Endothelial cell of umbilical vein (primary cell): ENCODE data around the gene AFF1. TPM values are rescaled to one million over a fixed set of nuclear protein-coding genes. Genes with fewer than 3 reads are reported as not detected.

Experiments used
- BruUV-seq: library from RNA; stranded (reverse); fragments of 400-500 nt; replicated peaks from 2 replicates; lab custom pipeline; 2021; lab: Mats Ljungman, UMichigan
- CTCF ChIA-PET: fragments of 300-600, 350-600 bp; sonication (Branson Sonifier 250); formaldehyde crosslinking; loops from one replicate; lab custom pipeline; 2021; ENCODE audit warnings: antibody characterized with exemption, inconsistent platforms; lab: Charles Lee
- POLR2A ChIA-PET: fragments of 300-600, 350-600 bp; sonication (Branson Sonifier 250); formaldehyde crosslinking; loops from one replicate; lab custom pipeline; 2021; ENCODE audit warnings: antibody characterized with exemption, inconsistent platforms; lab: Charles Lee
- DNase-seq: peaks from one replicate; pipeline ENCODE4 v3.0.0-alpha.2; 2011; ENCODE audit warnings: low read depth, low spot score
- FAIRE-seq: peaks from 2 replicates; lab custom pipeline; 2011; peaks lifted over from hg19 to GRCh38; lab: Jason Lieb, UNC
- H2AFZ ChIP-seq: 2 replicates; pipeline ENCODE4 v1.6.0; 2012; ENCODE audit warnings: low read depth, low read length, control low read depth, inconsistent platforms
- H3K27ac ChIP-seq: 2 replicates; pipeline ENCODE4 v1.5.1; 2011; ENCODE audit warnings: low read depth, mild to moderate bottlenecking, control low read depth, low read length, moderate library complexity; ENCODE audit not compliant: insufficient read depth
- H3K27me3 ChIP-seq, 2 experiments: 2 replicates each; pipeline versions ENCODE4 v1.6.0 to v1.6.1; 2011; ENCODE audit warnings: low read length in 2 of 2, mixed read lengths in 1 of 2; ENCODE audit not compliant: control insufficient read depth in 2 of 2, insufficient read depth in 2 of 2
- H3K36me3 ChIP-seq, 2 experiments: 2 replicates in 1 of 2; 3 replicates in 1 of 2; pipeline ENCODE4 v1.5.1; 2011; ENCODE audit warnings: low read length in 2 of 2, mild to moderate bottlenecking in 1 of 2, moderate library complexity in 1 of 2; ENCODE audit not compliant: control insufficient read depth in 2 of 2, insufficient read depth in 2 of 2; ENCODE audit errors: extremely low read depth in 1 of 2
- H3K4me1 ChIP-seq: 3 replicates; pipeline ENCODE4 v1.5.1; 2011; ENCODE audit warnings: mild to moderate bottlenecking, low read length; ENCODE audit not compliant: control insufficient read depth, insufficient read depth; ENCODE audit errors: extremely low read depth
- H3K4me2 ChIP-seq: 2 replicates; pipeline ENCODE4 v1.6.1; 2011; ENCODE audit warnings: low read length, control low read depth, mixed read lengths; ENCODE audit not compliant: insufficient read depth
- H3K4me3 ChIP-seq, 3 experiments: fragments of 200-600 bp in 1 of 3; sonication (generic), shearing (Covaris generic) in 1 of 3; replicated peaks in 1 of 3; 2 replicates each; pipeline ENCODE4 v1.5.1; 2011 to 2016; ENCODE audit warnings: control low read depth in 3 of 3, low read length in 3 of 3, mild to moderate bottlenecking in 2 of 3, inconsistent platforms in 1 of 3, low read depth in 1 of 3, moderate library complexity in 1 of 3; ENCODE audit not compliant: insufficient read depth in 1 of 3
- H3K79me2 ChIP-seq: 2 replicates; pipeline ENCODE4 v1.6.0; 2012; ENCODE audit warnings: low read length, inconsistent platforms; ENCODE audit not compliant: control insufficient read depth, insufficient read depth
- H3K9ac ChIP-seq: replicated peaks from 2 replicates; pipeline ENCODE3; 2011; ENCODE audit warnings: low read length, control low read depth; ENCODE audit not compliant: insufficient read depth; ENCODE audit errors: extremely low read depth
- H3K9me1 ChIP-seq: replicated peaks from 3 replicates; pipeline ENCODE4 v1.6.0; 2011; ENCODE audit warnings: mild to moderate bottlenecking, low read length; ENCODE audit not compliant: control insufficient read depth, insufficient read depth; ENCODE audit errors: extremely low read depth
- H3K9me3 ChIP-seq: replicated peaks from 2 replicates; pipeline ENCODE4 v1.5.1; 2012; ENCODE audit warnings: low read length, inconsistent platforms; ENCODE audit not compliant: control insufficient read depth, insufficient read depth
- H4K20me1 ChIP-seq: replicated peaks from 2 replicates; pipeline ENCODE3; 2011; ENCODE audit warnings: mild to moderate bottlenecking, low read length; ENCODE audit not compliant: control insufficient read depth, insufficient read depth; ENCODE audit errors: extremely low read depth
- EZH2 ChIP-seq: IDR thresholded peaks from 2 replicates; pipeline ENCODE4 v1.6.1; 2012; ENCODE audit warnings: borderline replicate concordance, low read depth, mild to moderate bottlenecking, moderate library complexity, low read length, inconsistent platforms; ENCODE audit not compliant: severe bottlenecking
- FOS ChIP-seq: IDR thresholded peaks from 2 replicates; pipeline ENCODE4 v1.6.1; 2011; ENCODE audit warnings: mild to moderate bottlenecking, low read length, moderate library complexity, borderline replicate concordance; ENCODE audit not compliant: insufficient read depth
- GATA2 ChIP-seq: IDR thresholded peaks from 2 replicates; pipeline ENCODE4 v1.7.0; 2011; ENCODE audit warnings: low read depth, mild to moderate bottlenecking, moderate library complexity, mixed read lengths, low read length; ENCODE audit not compliant: insufficient read length, insufficient read depth
- JUN ChIP-seq: IDR thresholded peaks from 2 replicates; pipeline ENCODE4 v1.6.1; 2011; ENCODE audit warnings: borderline replicate concordance, low read depth; ENCODE audit not compliant: insufficient read length, insufficient read depth
- MYC ChIP-seq: IDR thresholded peaks from one replicate; pipeline ENCODE4 v1.6.1; 2011; ENCODE audit warnings: mild to moderate bottlenecking, low read depth, low read length
- POLR2A ChIP-seq: IDR thresholded peaks from 2 replicates; pipeline ENCODE4 v1.6.1; 2012; ENCODE audit warnings: low read depth, mild to moderate bottlenecking, control low read depth, low read length
- POLR2AphosphoS5 ChIP-seq: IDR thresholded peaks from 2 replicates; pipeline ENCODE4 v1.6.1; 2012; ENCODE audit warnings: low read depth, mild to moderate bottlenecking, control low read depth, low read length, moderate library complexity; ENCODE audit not compliant: insufficient read depth
- dilution Hi-C: fragments of 300-500 bp; cut with MboI; formaldehyde crosslinking; loops from one replicate; pipeline ENCODE4 v1.15.0; 2019; ENCODE audit warnings: low sequenced_read_pairs; ENCODE audit not compliant: extremely low pct_ligation_motif_present
- intact Hi-C: fragments of 100-400 bp; cut with micrococcal nuclease; formaldehyde crosslinking; loops from one replicate; pipeline ENCODE4 v1.10.0; 2022
- polyA plus RNA-seq, 4 experiments: library from polyadenylated mRNA; depleted of rRNA in 3 of 4; stranded (reverse) in 3 of 4; unstranded in 1 of 4; fragments of >200 nt; gene quantifications; 2 replicates each; pipeline versions ENCODE4 v1.2.1 to v1.2.3, GENCODE V29; 2011 to 2012; ENCODE audit warnings: missing spikeins in 1 of 4
- total RNA-seq: library from RNA; stranded (reverse); gene quantifications from 2 replicates; pipeline ENCODE4 v1.2.3, GENCODE V29; 2021
- TF ChIP-seq, protein P1 (sequence below), 2 donors: IDR thresholded peaks; 1 replicate in 1 of 2; 2 replicates in 1 of 2; pipeline ENCODE4 v1.5.1; 2011; ENCODE audit warnings: low read length in 2 of 2, mild to moderate bottlenecking in 2 of 2, moderate library complexity in 2 of 2, control low read depth in 1 of 2, inconsistent platforms in 1 of 2, low read depth in 1 of 2; ENCODE audit not compliant: insufficient read depth in 1 of 2; ENCODE audit errors: extremely low read depth in 1 of 2
- TF ChIP-seq, protein P2 (sequence below): IDR thresholded peaks from 2 replicates; pipeline ENCODE4 v1.6.1; 2011; ENCODE audit not compliant: insufficient read depth, insufficient read length

AFF1 gene
- total and polyA plus RNA-seq, 2 donors (not counting 3 experiments of a cell fraction or from before 2014, with no cell fraction given): 26.2 to 106 TPM

DNA sequence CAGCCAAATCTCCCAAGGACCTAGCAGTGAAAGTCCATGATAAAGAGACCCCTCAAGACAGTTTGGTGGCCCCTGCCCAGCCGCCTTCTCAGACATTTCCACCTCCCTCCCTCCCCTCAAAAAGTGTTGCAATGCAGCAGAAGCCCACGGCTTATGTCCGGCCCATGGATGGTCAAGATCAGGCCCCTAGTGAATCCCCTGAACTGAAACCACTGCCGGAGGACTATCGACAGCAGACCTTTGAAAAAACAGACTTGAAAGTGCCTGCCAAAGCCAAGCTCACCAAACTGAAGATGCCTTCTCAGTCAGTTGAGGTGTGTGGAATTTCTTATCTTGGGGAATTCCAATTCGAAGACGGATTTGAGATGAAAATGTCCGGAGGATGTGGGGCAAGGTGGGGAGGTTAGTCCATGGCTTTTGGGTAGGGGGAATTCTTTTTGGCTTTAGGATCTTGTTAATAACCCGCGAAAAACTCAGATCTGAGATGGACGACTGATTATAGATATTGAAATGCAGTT, 112.5 kb downstream of the AFF1 start:
- FAIRE-seq: no peak
- intact Hi-C loops (no loop called here), dilution Hi-C loops (no loop called here)
- H3K27me3 ChIP-seq: no peaks in the 10 kb centered on the region
- no peak overlapping the region for H3K27ac ChIP-seq
- ChIA-PET CTCF (interaction anchor here (1.2 to 1.4 kb wide), 2 partner anchors 112 to 125 kb away, joined by 3 to 5 read pairs; partner anchors contain the start of gene AFF1), POLR2A (no interaction called here)
- BruUV-seq: no TSS peak
- TF ChIP-seq, protein P1, sequence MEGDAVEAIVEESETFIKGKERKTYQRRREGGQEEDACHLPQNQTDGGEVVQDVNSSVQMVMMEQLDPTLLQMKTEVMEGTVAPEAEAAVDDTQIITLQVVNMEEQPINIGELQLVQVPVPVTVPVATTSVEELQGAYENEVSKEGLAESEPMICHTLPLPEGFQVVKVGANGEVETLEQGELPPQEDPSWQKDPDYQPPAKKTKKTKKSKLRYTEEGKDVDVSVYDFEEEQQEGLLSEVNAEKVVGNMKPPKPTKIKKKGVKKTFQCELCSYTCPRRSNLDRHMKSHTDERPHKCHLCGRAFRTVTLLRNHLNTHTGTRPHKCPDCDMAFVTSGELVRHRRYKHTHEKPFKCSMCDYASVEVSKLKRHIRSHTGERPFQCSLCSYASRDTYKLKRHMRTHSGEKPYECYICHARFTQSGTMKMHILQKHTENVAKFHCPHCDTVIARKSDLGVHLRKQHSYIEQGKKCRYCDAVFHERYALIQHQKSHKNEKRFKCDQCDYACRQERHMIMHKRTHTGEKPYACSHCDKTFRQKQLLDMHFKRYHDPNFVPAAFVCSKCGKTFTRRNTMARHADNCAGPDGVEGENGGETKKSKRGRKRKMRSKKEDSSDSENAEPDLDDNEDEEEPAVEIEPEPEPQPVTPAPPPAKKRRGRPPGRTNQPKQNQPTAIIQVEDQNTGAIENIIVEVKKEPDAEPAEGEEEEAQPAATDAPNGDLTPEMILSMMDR (IDR thresholded peaks at IDR 0.05; ENCODE audit: extremely low read depth in 1 of 2, insufficient read depth in 1 of 2, low read depth in 1 of 2, low read length in 2 of 2): no peak
- TF ChIP-seq FOS: no peak
- TF ChIP-seq POLR2AphosphoS5: no peak
- no peak for DNase-seq
- H3K9ac ChIP-seq: no peak overlapping the region
- H3K9me1 ChIP-seq: no peaks in the 10 kb centered on the region
- H4K20me1 ChIP-seq: no peaks in the 10 kb centered on the region
- peaks cover 6 to 10% of the 10 kb centered on the region in 2 experiments for H3K36me3 ChIP-seq
- H2AFZ ChIP-seq: no peak overlapping the region
- H3K79me2 ChIP-seq: peaks cover 37% of the 10 kb centered on the region
- H3K4me1 ChIP-seq: peaks cover 38% of the 10 kb centered on the region
- no peaks in the 10 kb centered on the region for H3K9me3 ChIP-seq
- no peak overlapping the region for H3K4me3 ChIP-seq
- no peak overlapping the region for H3K4me2 ChIP-seq

DNA sequence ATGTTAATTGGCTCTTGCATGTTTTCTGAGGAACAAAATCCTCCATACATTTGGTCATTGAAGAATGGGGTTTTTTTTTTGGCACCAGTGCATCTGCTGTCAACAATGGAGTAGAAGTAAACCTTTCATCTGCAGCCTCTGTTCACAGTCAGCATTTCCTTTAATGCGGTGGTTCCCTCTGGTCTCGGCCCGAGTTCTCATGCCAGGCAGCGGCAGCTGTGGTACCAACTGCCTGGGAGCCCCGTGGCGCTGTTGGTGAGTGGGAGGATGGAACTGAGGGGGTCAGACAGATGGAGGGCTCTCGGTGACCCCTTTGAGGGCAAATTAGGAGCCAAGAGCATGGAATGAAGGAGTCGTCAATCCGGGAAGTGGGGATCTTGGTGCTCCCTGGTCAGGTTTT, 114.7 kb downstream of the AFF1 start:
- Histone ChIP-seq H3K9me1 (no peaks in the 10 kb centered on the region), H3K4me3 (no peak overlapping the region), H3K4me2 (no peak overlapping the region), H3K79me2 (peaks cover 37% of the 10 kb centered on the region), H3K27me3 (no peaks in the 10 kb centered on the region), H3K4me1 (peaks cover 36% of the 10 kb centered on the region), H3K27ac (no peak overlapping the region), H3K9me3 (no peaks in the 10 kb centered on the region), H4K20me1 (no peaks in the 10 kb centered on the region), H2AFZ (no peak overlapping the region), H3K9ac (no peak overlapping the region), H3K36me3 (peaks cover 6 to 10% of the 10 kb centered on the region in 2 experiments)
- CTCF ChIA-PET: no interaction called here
- TF ChIP-seq POLR2A (no peak), POLR2AphosphoS5 (no peak), MYC (no peak), GATA2 (no peak), EZH2 (no peak), FOS (no peak), JUN (no peak)
- TF ChIP-seq, protein P1 (IDR thresholded peaks at IDR 0.05; ENCODE audit: extremely low read depth in 1 of 2, insufficient read depth in 1 of 2, low read depth in 1 of 2, low read length in 2 of 2): no peak
- TF ChIP-seq, protein P2, sequence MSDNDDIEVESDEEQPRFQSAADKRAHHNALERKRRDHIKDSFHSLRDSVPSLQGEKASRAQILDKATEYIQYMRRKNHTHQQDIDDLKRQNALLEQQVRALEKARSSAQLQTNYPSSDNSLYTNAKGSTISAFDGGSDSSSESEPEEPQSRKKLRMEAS: no peak
- dilution Hi-C loops: no loop called here
- DNase-seq (peak; percentile 32), FAIRE-seq (no peak)
- intact Hi-C loops: no loop called here
- POLR2A ChIA-PET: no interaction called here
- BruUV-seq: no TSS peak
